Neural progenitor cell (in vitro differentiated cells): Measurements from ENCODE around the gene PPM1H.
"Not testable (repeated sequence)": the region's sequence is repeated elsewhere in the genome, so short reads cannot be mapped to it uniquely, and the experiment has no call there.

Experiments used
- EZH2phosphoT487 ChIP-seq: fragments of 200-600 bp; sonication (generic); IDR thresholded peaks from 2 replicates; pipeline ENCODE4 v1.6.1; 2017; ENCODE audit warnings: antibody characterized with exemption
- TF ChIP-seq, protein P1 (sequence below): fragments of 200-600 bp; sonication (generic); IDR thresholded peaks from 2 replicates; pipeline ENCODE4 v1.5.1; 2017; ENCODE audit warnings: antibody characterized with exemption, mild to moderate bottlenecking

DNA sequence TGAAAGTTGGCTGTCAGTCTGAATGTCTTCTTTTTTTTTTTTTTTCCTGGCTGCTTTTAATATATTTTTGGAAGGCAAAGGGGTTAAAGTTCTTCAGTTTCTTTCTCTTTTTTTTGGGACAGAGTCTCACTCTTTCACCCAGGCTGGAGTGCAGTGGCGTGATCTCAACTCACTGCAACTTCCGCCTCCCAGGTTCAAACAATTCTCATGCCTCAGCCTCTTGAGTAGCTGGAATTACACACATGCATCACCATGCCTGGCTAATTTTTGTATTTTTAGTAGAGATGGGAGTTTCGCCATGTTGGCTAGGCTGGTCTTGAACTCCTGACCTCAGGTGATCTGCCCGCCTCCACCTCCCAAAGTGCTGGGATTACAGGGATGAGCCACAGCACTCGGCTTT lies 270.0 kb downstream of the PPM1H start:
- TF ChIP-seq, protein P1, sequence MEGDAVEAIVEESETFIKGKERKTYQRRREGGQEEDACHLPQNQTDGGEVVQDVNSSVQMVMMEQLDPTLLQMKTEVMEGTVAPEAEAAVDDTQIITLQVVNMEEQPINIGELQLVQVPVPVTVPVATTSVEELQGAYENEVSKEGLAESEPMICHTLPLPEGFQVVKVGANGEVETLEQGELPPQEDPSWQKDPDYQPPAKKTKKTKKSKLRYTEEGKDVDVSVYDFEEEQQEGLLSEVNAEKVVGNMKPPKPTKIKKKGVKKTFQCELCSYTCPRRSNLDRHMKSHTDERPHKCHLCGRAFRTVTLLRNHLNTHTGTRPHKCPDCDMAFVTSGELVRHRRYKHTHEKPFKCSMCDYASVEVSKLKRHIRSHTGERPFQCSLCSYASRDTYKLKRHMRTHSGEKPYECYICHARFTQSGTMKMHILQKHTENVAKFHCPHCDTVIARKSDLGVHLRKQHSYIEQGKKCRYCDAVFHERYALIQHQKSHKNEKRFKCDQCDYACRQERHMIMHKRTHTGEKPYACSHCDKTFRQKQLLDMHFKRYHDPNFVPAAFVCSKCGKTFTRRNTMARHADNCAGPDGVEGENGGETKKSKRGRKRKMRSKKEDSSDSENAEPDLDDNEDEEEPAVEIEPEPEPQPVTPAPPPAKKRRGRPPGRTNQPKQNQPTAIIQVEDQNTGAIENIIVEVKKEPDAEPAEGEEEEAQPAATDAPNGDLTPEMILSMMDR = not testable (repeated sequence)
- not testable (repeated sequence) for TF ChIP-seq EZH2phosphoT487
